HEK293 (cell line): Measurements from ENCODE around the gene MRPS10.

ENCODE experiments used
- CTCF ChIA-PET: fragments of 350-600 bp; formaldehyde crosslinking; extraction: SDS; loops from one replicate; lab custom pipeline; 2021; ENCODE audit warnings: antibody characterized with exemption; lab: Yijun Ruan, JAX
- POLR2A ChIA-PET: fragments of 300-600 bp; formaldehyde crosslinking; extraction: SDS; loops from one replicate; lab custom pipeline; 2020; ENCODE audit warnings: antibody characterized with exemption, inconsistent platforms; lab: Yijun Ruan, JAX
- H3K27ac ChIP-seq: fragments of 200-500 bp; sonication (Bioruptor generic); 2 replicates; pipeline ENCODE4 v1.5.1; 2014; ENCODE audit warnings: low read depth, low read length, control low read depth, inconsistent platforms; ENCODE audit errors: extremely low read depth
- H3K36me3 ChIP-seq, 2 experiments: fragments of 200-500 bp in 1 of 2; sonication (Bioruptor generic) in 1 of 2; 1 replicate in 1 of 2; 2 replicates in 1 of 2; pipeline ENCODE4 v1.5.1; 2014 to 2017; ENCODE audit warnings: inconsistent platforms in 2 of 2, low read length in 2 of 2; ENCODE audit not compliant: control insufficient read depth in 2 of 2, insufficient read depth in 1 of 2
- H3K4me1 ChIP-seq: fragments of 200-500 bp; sonication (Bioruptor generic); 2 replicates; pipeline ENCODE4 v1.5.1; 2014; ENCODE audit warnings: mild to moderate bottlenecking, low read length, inconsistent platforms; ENCODE audit not compliant: control insufficient read depth, insufficient read depth
- H3K4me3 ChIP-seq: 2 replicates; pipeline ENCODE4 v1.5.1; 2011; ENCODE audit warnings: low read depth, mild to moderate bottlenecking, control low read depth, low read length, moderate library complexity
- H3K9me3 ChIP-seq: fragments of 200-500 bp; sonication (Bioruptor generic); 2 replicates; pipeline ENCODE4 v1.5.1; 2014; ENCODE audit warnings: low read depth, low read length, inconsistent platforms; ENCODE audit not compliant: control insufficient read depth, insufficient read depth
- ATF2 ChIP-seq: fragments of 450-650 bp; formaldehyde crosslinking; IDR thresholded peaks from 2 replicates; pipeline ENCODE4 v1.5.1; 2016; ENCODE audit warnings: missing biosample characterization, missing genetic modification characterization, low read depth
- BCL6B ChIP-seq: fragments of 450-650 bp; formaldehyde crosslinking; IDR thresholded peaks from 2 replicates; pipeline ENCODE4 v1.5.1; 2017; ENCODE audit warnings: missing biosample characterization, missing genetic modification characterization
- EGR2 ChIP-seq: fragments of 450-650 bp; formaldehyde crosslinking; IDR thresholded peaks from 2 replicates; pipeline ENCODE4 v1.5.1; 2016; ENCODE audit warnings: low read depth, missing biosample characterization, missing genetic modification characterization
- KLF9 ChIP-seq: fragments of 450-650 bp; formaldehyde crosslinking; IDR thresholded peaks from 2 replicates; pipeline ENCODE4 v1.5.1; 2016; ENCODE audit warnings: missing biosample characterization, missing genetic modification characterization, low read depth
- MZF1 ChIP-seq: fragments of 450-650 bp; formaldehyde crosslinking; IDR thresholded peaks from 2 replicates; pipeline ENCODE4 v1.5.1; 2017; ENCODE audit warnings: missing biosample characterization, missing genetic modification characterization, borderline replicate concordance
- SCRT1 ChIP-seq: fragments of 450-650 bp; formaldehyde crosslinking; IDR thresholded peaks from 2 replicates; pipeline ENCODE4 v1.5.1; 2016; ENCODE audit warnings: missing biosample characterization, missing genetic modification characterization, borderline replicate concordance
- SP7 ChIP-seq: fragments of 450-650 bp; formaldehyde crosslinking; IDR thresholded peaks from 2 replicates; pipeline ENCODE4 v1.5.1; 2016; ENCODE audit warnings: missing biosample characterization, missing genetic modification characterization
- ZBTB8A ChIP-seq: fragments of 450-650 bp; formaldehyde crosslinking; IDR thresholded peaks from 2 replicates; pipeline ENCODE4 v1.5.1; 2016; ENCODE audit warnings: missing biosample characterization, missing genetic modification characterization
- ZNF16 ChIP-seq: fragments of 450-650 bp; formaldehyde crosslinking; IDR thresholded peaks from 2 replicates; pipeline ENCODE4 v1.5.1; 2016; ENCODE audit warnings: low read depth, missing biosample characterization, missing genetic modification characterization
- ZNF214 ChIP-seq: fragments of 450-650 bp; formaldehyde crosslinking; IDR thresholded peaks from 2 replicates; pipeline ENCODE4 v1.5.1; 2017; ENCODE audit warnings: missing biosample characterization, mild to moderate bottlenecking, missing genetic modification characterization, borderline replicate concordance
- ZNF37A ChIP-seq: fragments of 450-650 bp; IDR thresholded peaks from 2 replicates; pipeline ENCODE4 v1.5.1; 2018; ENCODE audit warnings: missing biosample characterization, missing genetic modification characterization
- ZNF398 ChIP-seq: fragments of 450-650 bp; formaldehyde crosslinking; IDR thresholded peaks from 2 replicates; pipeline ENCODE4 v1.5.1; 2017; ENCODE audit warnings: missing biosample characterization, missing genetic modification characterization
- ZNF555 ChIP-seq: fragments of 450-650 bp; formaldehyde crosslinking; conservative IDR thresholded peaks from 2 replicates; pipeline ENCODE4 v1.5.1; 2017; ENCODE audit warnings: missing biosample characterization, mild to moderate bottlenecking, missing genetic modification characterization, inconsistent platforms
- ZNF585B ChIP-seq: fragments of 450-650 bp; formaldehyde crosslinking; IDR thresholded peaks from 2 replicates; pipeline ENCODE4 v1.5.1; 2016; ENCODE audit warnings: missing biosample characterization, missing genetic modification characterization
- ZNF600 ChIP-seq: fragments of 450-650 bp; formaldehyde crosslinking; IDR thresholded peaks from 2 replicates; pipeline ENCODE4 v1.5.1; 2016; ENCODE audit warnings: missing biosample characterization, missing genetic modification characterization
- ZNF639 ChIP-seq: fragments of 450-650 bp; formaldehyde crosslinking; IDR thresholded peaks from 2 replicates; pipeline ENCODE4 v1.5.1; 2016; ENCODE audit warnings: missing biosample characterization, missing genetic modification characterization
- ZNF654 ChIP-seq: fragments of 450-650 bp; formaldehyde crosslinking; IDR thresholded peaks from 2 replicates; pipeline ENCODE4 v1.5.1; 2016; ENCODE audit warnings: low read depth, missing biosample characterization, missing genetic modification characterization
- ZNF701 ChIP-seq: fragments of 450-650 bp; formaldehyde crosslinking; IDR thresholded peaks from 2 replicates; pipeline ENCODE4 v1.5.1; 2016; ENCODE audit warnings: missing biosample characterization, missing genetic modification characterization
- ZNF707 ChIP-seq: fragments of 450-650 bp; formaldehyde crosslinking; IDR thresholded peaks from 2 replicates; pipeline ENCODE4 v1.5.1; 2016; ENCODE audit warnings: missing biosample characterization, missing genetic modification characterization
- ZNF747 ChIP-seq: fragments of 450-650 bp; formaldehyde crosslinking; IDR thresholded peaks from 2 replicates; pipeline ENCODE4 v1.5.1; 2016; ENCODE audit warnings: missing biosample characterization, missing genetic modification characterization

The MRPS10 gene

GRCh38 chr6:42166444-42167141 lies 51.1 kb downstream of the MRPS10 start (continued):
- TF ChIP-seq ZNF747 (tag by site-specific recombination) (no peak), SP7 (peak; percentile 41), ZNF600 (0 out of 2 replicates have a peak, but pooled peaks have one; percentile 50), ZNF585B (tag by site-specific recombination) (no peak), MZF1 (tag by site-specific recombination) (peak; percentile 27; the same call in 1 of the 2 replicates), SCRT1 (no peak), BCL6B (no peak), EGR2 (tag by site-specific recombination) (peak; percentile 72), ZNF37A (tag by site-specific recombination) (no peak), ZNF398 (tag by site-specific recombination) (no peak), ZNF654 (tag by site-specific recombination) (peak; percentile 87)

- no peak for TF ChIP-seq ZNF555
- no peak for TF ChIP-seq ZNF16
- no peak for TF ChIP-seq ZNF707 (tag by site-specific recombination)
- no peak for TF ChIP-seq ATF2 (tag by site-specific recombination)
- no peak for TF ChIP-seq KLF9
- TF ChIP-seq ZNF214: no peak
- TF ChIP-seq ZNF639: no peak
- TF ChIP-seq ZBTB8A (tag by site-specific recombination): no peak
- TF ChIP-seq ZNF701 (tag by site-specific recombination): no peak
- Histone ChIP-seq H3K4me1 (no peaks in the 10 kb centered on the region), H3K27ac (no peak overlapping the region), H3K36me3 (no peaks in the 10 kb centered on the region), H3K4me3 (no peak overlapping the region), H3K9me3 (no peaks in the 10 kb centered on the region)
- POLR2A ChIA-PET: interaction anchor here (0.6 kb wide), 1 partner anchor 378 kb away, joined by 5 read pairs; no protein-coding TSS in a partner anchor
- CTCF ChIA-PET: interaction anchor here (0.6 to 3.2 kb wide), 11 partner anchors 8 to 98 kb away, joined by 3 to 24 read pairs (median 6); no protein-coding TSS in a partner anchor
Measured at GRCh38 chr6:42165016-42165415, 52.6 kb downstream of the MRPS10 start.
